ENCODE data around the gene SLC30A1. TPM values are rescaled to one million over a fixed set of nuclear protein-coding genes. Genes with fewer than 3 reads are reported as not detected.
"Not testable (repeated sequence)": the region's sequence is repeated elsewhere in the genome, so short reads cannot be mapped to it uniquely, and the experiment has no call there.

SLC30A1 gene, protein sequence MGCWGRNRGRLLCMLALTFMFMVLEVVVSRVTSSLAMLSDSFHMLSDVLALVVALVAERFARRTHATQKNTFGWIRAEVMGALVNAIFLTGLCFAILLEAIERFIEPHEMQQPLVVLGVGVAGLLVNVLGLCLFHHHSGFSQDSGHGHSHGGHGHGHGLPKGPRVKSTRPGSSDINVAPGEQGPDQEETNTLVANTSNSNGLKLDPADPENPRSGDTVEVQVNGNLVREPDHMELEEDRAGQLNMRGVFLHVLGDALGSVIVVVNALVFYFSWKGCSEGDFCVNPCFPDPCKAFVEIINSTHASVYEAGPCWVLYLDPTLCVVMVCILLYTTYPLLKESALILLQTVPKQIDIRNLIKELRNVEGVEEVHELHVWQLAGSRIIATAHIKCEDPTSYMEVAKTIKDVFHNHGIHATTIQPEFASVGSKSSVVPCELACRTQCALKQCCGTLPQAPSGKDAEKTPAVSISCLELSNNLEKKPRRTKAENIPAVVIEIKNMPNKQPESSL
- total RNA-seq = 10 to 100 TPM; 11.3 to 12.1 TPM

GRCh38 chr1:211578640-211579439 lies at the start of gene SLC30A1:
Gene SLC30A1 (minus strand): TSS chr1:211579161. CDS start chr1:211578612, 549 bp downstream.
- Mint-ChIP-seq H3K4me1 (peaks cover 26% of the 10 kb centered on the region), H3K36me3 (peaks cover 13% of the 10 kb centered on the region), H3K4me3 (peak within 1 kb of the TSS; percentile 92), H3K27me3 (no peaks in the 10 kb centered on the region), H3K27ac (peak within 1 kb of the TSS; percentile 92), H3K9me3 (no peaks in the 10 kb centered on the region)
- DNase-seq = peak; percentile 100

- Mint-ChIP-seq H3K4me3 (no peak overlapping the region), H3K36me3 (no peaks in the 10 kb centered on the region), H3K27ac (no peak overlapping the region), H3K4me1 (peaks cover 10% of the 10 kb centered on the region), H3K27me3 (peaks cover 9% of the 10 kb centered on the region), H3K9me3 (no peaks in the 10 kb centered on the region)
- DNase-seq = no peak
Observed at GRCh38 chr1:211628417-211628816, 49.5 kb upstream of the SLC30A1 start.

DNA sequence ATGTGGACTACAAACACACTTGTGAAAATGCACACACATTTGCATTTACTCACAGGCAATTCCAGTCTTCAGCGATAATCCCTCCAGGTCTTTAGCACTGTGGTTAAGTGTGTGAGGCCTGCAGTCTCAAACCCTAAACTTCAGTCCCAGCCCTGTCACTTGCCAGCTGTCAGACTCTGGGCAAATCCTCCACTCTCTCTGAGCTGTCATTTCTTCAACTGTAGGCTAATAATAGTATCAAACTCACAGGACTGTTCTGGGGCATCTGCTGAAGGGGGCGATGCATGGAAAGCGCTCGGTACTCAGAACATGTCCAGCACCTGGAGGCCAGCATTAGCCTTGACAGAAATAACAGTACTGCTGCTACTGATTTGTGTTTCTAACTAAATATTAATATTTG lies 48.3 kb upstream of the SLC30A1 start:
- H3K4me1 Mint-ChIP-seq = peaks cover 7% of the 10 kb centered on the region
- H3K9me3 Mint-ChIP-seq = no peaks in the 10 kb centered on the region
- H3K27me3 Mint-ChIP-seq = peaks cover 7% of the 10 kb centered on the region
- H3K27ac Mint-ChIP-seq = no peak overlapping the region
- no peak for DNase-seq
- no peak overlapping the region for H3K4me3 Mint-ChIP-seq
- H3K36me3 Mint-ChIP-seq = no peaks in the 10 kb centered on the region

GRCh38 chr1:211625866-211626265 lies 46.9 kb upstream of the SLC30A1 start:
- not testable (repeated sequence) for H3K27ac Mint-ChIP-seq, H3K36me3 Mint-ChIP-seq, H3K9me3 Mint-ChIP-seq

DNA sequence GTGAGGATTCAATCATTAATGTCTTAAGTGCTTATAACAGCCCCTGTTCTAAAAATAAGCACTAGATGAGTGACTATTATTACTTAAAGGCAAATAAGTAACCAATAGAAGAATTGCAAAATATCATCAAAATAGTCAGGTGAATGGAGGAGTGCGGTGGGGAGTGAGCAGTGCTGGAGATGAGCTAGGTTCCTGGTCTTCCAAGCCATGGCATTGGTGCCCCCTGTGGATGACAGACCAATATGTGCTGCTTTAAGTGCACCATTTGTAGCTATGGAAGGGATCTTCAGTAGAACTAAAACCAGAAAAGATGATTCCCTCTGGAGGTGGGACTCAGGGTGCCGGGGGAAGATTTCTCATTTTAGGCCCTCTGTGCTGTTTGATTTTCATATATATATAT lies 46.1 kb upstream of the SLC30A1 start:
- Mint-ChIP-seq H3K36me3 (no peaks in the 10 kb centered on the region), H3K27me3 (no peaks in the 10 kb centered on the region), H3K27ac (no peak overlapping the region), H3K4me1 (peaks cover 7% of the 10 kb centered on the region), H3K9me3 (no peaks in the 10 kb centered on the region), H3K4me3 (no peak overlapping the region)
- no peak for DNase-seq

More at GRCh38 chr1:211625866-211626265, 46.9 kb upstream of the SLC30A1 start:
- H3K4me1 Mint-ChIP-seq, H3K4me3 Mint-ChIP-seq, H3K27me3 Mint-ChIP-seq, DNase-seq: not testable (repeated sequence)

DNA sequence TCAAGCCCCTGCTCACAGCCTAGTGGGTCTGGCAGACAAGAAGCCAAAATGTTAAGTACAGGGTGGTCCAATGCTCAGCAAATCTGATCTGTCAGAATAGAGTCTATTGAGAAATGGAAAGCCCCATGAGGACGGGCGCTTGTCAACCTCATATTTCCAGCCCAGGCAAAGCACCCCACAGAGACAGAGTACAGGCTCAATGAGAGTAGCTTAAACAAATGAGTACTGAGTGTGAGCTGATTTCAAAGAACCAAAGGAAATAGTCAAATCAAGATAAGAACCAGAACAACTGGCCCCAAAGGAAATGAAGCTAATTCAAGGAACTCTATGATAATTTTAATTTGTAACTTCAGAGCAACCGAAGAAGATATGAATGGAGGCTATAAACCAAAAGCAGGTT lies 44.6 kb upstream of the SLC30A1 start:
- Mint-ChIP-seq H3K9me3 (no peaks in the 10 kb centered on the region), H3K4me3 (no peak overlapping the region), H3K4me1 (peaks cover 7% of the 10 kb centered on the region), H3K27me3 (no peaks in the 10 kb centered on the region), H3K36me3 (no peaks in the 10 kb centered on the region), H3K27ac (no peak overlapping the region)
- DNase-seq = no peak

DNA sequence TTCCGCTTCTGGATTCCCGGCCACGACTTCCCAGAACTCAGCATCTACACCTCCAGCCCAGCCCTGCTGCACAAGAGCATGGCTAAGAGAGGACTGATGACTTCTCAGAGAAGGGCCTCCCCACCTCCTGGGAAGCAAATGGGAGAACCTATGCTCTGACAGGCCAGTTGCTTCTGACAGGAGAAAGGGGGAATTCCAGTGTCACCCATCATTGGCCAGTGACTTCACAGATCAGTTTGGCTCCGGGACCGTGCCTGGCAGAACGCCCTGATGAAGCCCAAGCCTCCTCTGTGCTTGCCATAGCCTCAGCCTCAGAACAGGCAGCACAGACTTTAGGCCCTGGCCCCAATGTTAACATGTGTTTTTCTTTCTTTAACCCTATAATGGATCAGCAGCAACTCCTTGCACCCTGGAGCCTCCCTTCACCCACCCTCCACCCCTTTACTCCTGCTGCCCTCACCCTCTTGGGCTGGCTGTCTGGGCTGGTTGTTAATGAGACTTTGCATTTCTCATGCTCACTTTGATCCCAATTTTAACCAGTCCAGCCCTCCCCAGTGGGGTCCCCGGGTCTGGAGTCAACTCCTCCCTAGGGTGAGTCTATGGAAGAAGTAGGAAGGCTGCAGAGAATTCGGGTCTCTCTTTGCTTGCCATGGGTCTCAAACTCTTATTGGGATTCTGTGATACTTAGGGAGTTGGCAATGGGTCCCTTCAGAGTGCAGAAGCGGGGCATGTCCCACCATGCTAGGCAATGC lies 42.7 kb upstream of the SLC30A1 start:
- H3K4me1 Mint-ChIP-seq = peaks cover 7% of the 10 kb centered on the region
- H3K4me3 Mint-ChIP-seq = no peak overlapping the region
- no peaks in the 10 kb centered on the region for H3K9me3 Mint-ChIP-seq
- H3K27ac Mint-ChIP-seq = no peak overlapping the region
- no peaks in the 10 kb centered on the region for H3K36me3 Mint-ChIP-seq
- no peak for DNase-seq
- H3K27me3 Mint-ChIP-seq = no peaks in the 10 kb centered on the region

DNA sequence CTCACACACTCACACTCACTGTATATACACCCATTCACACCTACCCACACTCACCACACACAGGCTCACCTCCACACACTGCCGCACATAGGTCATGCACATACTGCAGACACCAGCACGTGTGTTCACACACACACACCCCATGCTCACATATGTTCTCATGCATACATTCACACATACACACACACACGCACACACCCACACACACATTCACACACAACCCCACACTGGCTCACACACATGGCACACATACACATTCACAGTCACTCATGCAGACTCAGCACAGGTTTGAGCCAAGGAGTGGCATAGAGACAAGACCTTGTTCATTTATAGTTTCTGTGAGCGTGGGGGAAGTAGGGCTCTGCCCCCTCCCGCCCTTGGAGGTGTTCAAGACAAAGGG lies 41.1 kb upstream of the SLC30A1 start:
- no peak overlapping the region for H3K4me3 Mint-ChIP-seq
- no peaks in the 10 kb centered on the region for H3K27me3 Mint-ChIP-seq
- H3K9me3 Mint-ChIP-seq = no peaks in the 10 kb centered on the region
- H3K4me1 Mint-ChIP-seq = peaks cover 7% of the 10 kb centered on the region
- H3K36me3 Mint-ChIP-seq = no peaks in the 10 kb centered on the region
- no peak for DNase-seq
- H3K27ac Mint-ChIP-seq = no peak overlapping the region

- peaks cover 7% of the 10 kb centered on the region for H3K4me1 Mint-ChIP-seq
- H3K27ac Mint-ChIP-seq = no peak overlapping the region
- no peak overlapping the region for H3K4me3 Mint-ChIP-seq
- DNase-seq = no peak
- H3K27me3 Mint-ChIP-seq = no peaks in the 10 kb centered on the region
- H3K9me3 Mint-ChIP-seq = no peaks in the 10 kb centered on the region
- H3K36me3 Mint-ChIP-seq = no peaks in the 10 kb centered on the region
Observed at GRCh38 chr1:211619033-211619996, 40.4 kb upstream of the SLC30A1 start.

DNA sequence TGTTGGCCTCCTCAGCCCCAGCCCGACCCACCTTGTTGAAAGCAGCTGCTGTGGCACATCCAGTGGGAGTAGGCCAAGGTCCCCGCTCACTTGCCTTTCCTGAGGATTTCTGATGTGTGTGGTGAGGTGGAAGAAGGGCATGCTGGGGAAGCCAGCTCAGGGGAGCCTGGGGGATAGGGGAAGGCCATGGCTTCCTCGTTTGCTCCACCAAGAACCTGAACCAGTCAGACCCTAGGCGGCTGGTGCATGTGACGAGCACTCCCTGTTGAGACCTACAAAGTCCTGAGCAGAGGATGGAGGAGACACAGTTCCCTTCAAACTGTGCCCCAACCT lies 38.0 kb upstream of the SLC30A1 start:
- no peak for DNase-seq
- H3K36me3 Mint-ChIP-seq = no peaks in the 10 kb centered on the region
- H3K4me1 Mint-ChIP-seq = no peaks in the 10 kb centered on the region
- H3K27ac Mint-ChIP-seq = no peak overlapping the region
- H3K4me3 Mint-ChIP-seq = no peak overlapping the region
- no peaks in the 10 kb centered on the region for H3K9me3 Mint-ChIP-seq
- H3K27me3 Mint-ChIP-seq = no peaks in the 10 kb centered on the region

- no peak for DNase-seq
- Mint-ChIP-seq H3K9me3 (no peaks in the 10 kb centered on the region), H3K27me3 (no peaks in the 10 kb centered on the region), H3K4me3 (no peak overlapping the region), H3K36me3 (no peaks in the 10 kb centered on the region), H3K27ac (no peak overlapping the region), H3K4me1 (no peaks in the 10 kb centered on the region)
Observed at GRCh38 chr1:211616231-211616964, 37.4 kb upstream of the SLC30A1 start.

- no peaks in the 10 kb centered on the region for H3K27me3 Mint-ChIP-seq
Observed at GRCh38 chr1:211614615-211615014, 35.7 kb upstream of the SLC30A1 start.

GRCh38 chr1:211613951-211614350 lies 35.0 kb upstream of the SLC30A1 start:
- Mint-ChIP-seq H3K36me3 (no peaks in the 10 kb centered on the region), H3K27me3 (no peaks in the 10 kb centered on the region), H3K9me3 (no peaks in the 10 kb centered on the region), H3K27ac (no peak overlapping the region), H3K4me3 (no peak overlapping the region), H3K4me1 (no peaks in the 10 kb centered on the region)
- no peak for DNase-seq

More at GRCh38 chr1:211614615-211615014, 35.7 kb upstream of the SLC30A1 start:
- no peaks in the 10 kb centered on the region for H3K9me3 Mint-ChIP-seq
- no peaks in the 10 kb centered on the region for H3K36me3 Mint-ChIP-seq
- H3K27ac Mint-ChIP-seq = no peak overlapping the region
- H3K4me1 Mint-ChIP-seq = no peaks in the 10 kb centered on the region
- no peak for DNase-seq
- no peak overlapping the region for H3K4me3 Mint-ChIP-seq
